ENCODE measurements around the gene PTPN11.
"Not testable (repeated sequence)": the region's sequence is repeated elsewhere in the genome, so short reads cannot be mapped to it uniquely, and the experiment has no call there.

PTPN11 gene

DNA sequence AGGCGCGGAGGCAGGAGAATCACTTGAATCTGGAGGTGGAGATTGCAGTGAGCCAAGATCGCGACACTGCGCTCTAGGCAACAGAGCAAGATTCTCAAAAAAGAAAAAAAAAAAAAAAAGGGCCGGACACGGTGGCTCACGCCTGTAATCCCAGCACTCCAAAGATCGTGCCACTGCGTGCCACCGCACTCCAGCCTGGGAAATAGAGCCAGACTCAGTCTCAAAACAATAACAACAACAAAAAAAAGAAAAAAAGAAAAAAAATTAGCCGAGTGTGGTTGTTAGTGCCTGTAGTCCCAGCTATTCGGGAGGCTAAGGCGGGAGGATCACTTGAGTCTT lies 8.9 kb upstream of the PTPN11 start:
- FAIRE-seq = no peak

DNA sequence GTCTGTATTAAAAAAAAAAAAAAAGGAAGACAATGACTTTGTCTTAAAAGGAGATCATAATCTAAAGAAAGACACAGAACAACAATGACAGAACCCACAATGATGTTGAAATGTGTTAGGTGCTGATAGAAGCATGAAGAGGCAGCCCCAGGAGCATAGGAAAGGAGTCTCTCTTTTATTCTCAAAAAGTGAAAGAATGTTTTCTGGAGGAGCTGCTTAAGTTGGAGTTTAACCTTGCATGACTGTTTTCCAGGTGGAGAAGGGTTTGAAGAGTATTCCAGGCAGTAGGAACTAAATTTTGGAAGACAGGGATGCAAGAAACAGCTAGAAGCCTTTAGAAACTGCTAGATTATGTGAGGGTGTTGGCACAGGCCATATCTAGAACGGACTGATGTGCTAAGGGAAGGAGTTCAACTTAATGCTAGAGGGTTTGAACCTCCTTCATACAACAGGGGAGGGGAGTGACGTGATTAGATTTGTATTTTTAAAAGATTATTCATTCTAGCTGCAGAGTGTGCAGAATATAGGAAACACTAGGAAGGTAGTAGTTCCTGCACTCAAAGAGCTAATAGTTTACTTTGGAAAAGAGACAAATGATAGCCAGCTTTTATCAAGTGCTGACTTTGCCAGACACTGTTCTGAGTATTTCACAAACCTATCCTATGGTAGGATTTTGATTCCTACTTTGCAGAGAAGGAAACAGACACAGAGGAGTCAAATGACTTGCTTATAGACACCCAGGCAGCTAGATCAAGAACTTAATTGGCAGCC lies 4.7 kb upstream of the PTPN11 start:
- FAIRE-seq = no peak

DNA sequence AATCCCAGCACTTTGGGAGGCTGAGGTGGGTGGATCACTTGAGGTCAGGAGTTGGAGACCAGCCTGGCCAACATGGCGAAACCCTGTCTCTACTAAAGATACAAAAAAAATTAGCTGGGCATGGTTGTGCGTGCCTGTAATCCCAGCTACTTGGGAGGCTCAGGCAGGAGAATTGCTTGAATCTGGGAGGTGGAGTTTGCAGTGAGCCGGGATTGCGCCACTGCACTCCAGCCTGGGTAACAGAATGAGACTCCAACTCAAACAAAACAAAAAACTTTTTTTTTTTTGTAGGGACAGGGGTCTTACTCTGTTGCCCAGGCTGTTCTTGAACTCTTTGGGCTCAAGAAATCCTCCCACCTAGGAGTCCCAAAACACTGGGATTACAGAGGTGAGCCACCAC lies 3.3 kb upstream of the PTPN11 start:
- FAIRE-seq = not testable (repeated sequence)

DNA sequence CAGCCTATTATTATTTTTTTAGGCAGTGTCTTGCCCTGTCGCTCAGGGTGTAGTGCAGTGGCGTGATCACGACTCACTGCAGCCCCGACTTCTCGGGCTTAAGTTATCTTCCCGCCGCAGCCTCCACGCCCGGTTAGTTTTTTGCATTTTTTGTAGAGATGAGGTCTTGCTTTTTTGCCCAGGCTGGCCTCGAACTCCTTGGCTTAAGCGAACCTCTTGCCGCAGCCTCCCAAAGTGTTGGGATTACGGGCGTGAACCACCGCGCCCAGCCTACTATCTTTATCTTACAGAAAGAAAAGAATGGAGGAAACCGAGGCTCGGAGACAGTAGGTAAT lies 507 bp upstream of the PTPN11 start:
- no peak for FAIRE-seq

DNA sequence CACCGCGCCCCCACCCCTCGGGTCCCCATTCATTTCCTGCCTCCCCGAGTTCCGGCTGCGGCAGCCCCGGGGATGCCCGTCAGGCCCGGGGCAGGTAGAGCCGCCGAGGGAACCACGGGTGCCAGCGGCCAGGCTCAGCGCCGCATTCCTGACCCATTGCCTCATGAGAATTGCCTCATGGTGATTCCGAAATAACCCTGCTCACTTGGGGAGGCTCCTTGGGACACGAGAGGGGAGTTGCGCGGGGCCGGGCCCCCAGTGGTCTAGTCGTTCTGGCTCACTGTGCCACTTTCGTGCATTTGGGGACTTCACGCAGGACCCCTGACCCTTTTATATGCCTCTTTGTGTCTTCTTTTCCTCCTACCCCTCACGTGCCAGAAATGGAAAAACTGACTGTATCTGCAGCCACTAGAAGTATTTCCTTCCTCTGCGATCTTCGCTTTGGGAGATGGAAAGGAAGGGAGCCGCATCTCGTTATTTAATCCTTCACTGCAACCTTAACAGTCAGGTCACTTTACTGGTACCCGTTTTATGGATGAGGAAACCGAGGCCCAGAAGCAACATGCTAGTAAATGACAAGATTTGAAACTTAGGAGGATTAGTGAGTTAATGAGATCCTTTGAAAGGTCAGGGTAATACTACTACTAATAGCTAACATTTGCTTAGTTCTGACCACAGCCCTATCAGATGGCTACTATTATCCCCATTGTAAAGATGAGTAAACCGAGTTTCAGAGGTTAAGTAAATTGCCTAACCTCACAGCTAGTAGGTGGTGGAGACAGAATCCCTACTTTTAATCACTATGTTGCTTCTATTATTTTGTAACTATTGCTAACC lies 768 bp downstream of the PTPN11 start:
- FAIRE-seq = no peak

DNA sequence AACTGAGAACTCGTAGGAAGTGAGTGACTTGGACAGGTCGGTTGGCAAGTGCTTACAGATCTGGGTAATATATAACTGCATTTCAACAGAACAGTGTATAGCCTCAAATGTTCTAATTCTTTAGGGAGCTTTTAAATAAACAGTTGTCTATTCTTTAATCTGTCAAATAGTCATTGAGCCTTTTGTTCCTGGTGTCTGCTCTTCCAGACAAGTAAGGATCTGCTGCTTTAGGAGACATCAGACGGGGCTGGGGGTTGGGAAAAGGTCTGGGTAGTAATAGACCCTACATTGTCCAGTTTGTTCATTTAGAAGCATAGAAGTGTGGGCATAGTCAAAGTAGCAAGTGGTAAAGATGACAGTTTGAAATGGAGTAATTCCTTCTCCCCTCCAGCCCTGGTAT lies 2.0 kb downstream of the PTPN11 start:
- FAIRE-seq = no peak

DNA sequence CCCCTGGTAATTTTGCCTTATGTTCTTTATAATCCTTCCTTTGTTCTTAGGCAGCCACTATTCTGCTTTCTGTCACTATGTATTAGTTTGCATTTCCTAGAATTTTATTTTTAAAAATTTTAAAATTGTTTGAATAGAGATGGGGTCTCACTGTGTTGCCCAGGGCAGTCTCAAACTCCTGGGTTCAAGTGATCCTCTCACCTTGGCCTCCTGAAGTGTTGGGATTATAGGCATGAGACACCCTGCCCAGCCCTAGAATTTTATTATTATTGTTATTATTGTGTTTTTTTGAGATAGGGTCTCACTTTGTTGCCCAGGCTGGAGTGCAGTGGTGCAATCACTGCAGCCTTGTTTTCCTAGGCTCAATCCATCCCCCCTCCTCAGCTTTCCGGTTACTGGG lies 2.6 kb downstream of the PTPN11 start:
- no peak for FAIRE-seq

DNA sequence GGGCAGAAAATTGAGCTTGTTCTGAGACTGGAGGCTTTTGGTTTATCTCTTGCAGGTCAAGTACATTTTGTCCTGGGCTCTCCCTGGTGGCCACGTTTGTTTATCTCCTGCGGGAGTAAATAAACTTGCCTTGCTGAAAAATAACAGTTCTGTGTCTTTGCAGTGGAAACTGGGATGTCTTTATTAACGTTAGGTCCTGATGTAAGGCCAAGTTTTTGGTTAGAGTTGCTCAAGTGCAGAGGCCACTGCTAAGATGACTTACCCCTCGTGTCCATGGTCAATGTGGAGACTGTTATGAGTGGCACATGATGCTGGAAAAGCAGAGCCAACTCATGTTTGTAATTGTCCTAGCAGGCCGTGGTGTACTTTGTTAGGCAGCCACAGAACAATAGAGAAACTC lies 3.8 kb downstream of the PTPN11 start:
- no peak for FAIRE-seq

DNA sequence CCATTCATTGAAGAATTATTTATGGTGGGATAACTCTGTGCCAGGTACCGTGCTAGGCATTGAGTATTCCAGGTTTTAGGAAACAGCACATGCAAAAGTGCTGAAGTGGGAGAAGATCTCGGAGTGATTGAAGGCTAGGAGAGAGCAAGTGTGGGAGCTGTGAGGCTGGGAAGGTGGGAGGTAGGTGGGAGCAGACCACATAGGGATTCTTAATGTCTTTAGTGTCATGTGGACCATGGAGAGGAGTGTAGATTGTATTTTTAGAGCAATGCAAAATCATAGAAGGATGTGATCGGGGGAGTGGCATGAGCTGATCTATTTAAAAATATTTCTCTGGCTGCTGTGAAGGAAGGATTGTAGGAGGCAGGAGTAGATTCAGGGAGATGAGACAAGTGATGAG lies 5.4 kb downstream of the PTPN11 start:
- FAIRE-seq = no peak

DNA sequence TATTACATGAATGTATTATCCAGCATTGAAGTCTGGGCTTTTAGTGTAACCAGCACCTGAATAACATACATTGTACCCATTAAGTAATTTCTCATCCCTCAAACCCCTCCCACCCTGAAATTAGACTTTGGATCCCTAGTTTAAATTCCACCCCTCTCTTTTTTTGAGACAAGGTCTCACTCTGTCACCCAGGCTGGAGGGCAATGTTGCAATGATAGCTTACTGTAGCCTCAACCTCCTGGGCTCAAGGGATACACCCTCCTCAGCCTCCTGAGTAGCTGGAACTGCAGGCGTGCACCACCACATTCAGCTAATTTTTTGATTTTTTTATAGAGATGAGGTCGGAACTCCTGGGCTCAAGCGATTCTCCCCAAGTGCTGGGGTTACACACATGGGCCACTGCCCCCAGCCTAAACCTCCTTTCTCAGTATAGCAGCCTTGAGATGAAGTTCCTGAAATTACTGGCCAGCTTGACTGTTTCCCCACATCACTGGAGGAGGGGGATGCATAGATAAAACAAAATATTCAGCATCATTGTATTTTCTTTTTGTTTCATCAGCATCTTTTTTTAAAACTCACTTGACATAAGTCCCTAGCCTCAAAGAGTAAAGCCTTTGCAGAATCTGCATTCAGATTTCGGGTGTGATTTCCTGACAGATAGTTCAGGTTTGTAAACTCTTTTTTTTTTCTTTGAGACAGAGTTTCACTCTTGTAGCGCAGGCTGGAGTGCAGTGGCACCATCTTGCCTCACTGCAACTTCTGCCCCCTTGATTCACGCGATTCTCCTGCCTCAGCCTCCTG lies 7.0 kb downstream of the PTPN11 start:
- FAIRE-seq = no peak

DNA sequence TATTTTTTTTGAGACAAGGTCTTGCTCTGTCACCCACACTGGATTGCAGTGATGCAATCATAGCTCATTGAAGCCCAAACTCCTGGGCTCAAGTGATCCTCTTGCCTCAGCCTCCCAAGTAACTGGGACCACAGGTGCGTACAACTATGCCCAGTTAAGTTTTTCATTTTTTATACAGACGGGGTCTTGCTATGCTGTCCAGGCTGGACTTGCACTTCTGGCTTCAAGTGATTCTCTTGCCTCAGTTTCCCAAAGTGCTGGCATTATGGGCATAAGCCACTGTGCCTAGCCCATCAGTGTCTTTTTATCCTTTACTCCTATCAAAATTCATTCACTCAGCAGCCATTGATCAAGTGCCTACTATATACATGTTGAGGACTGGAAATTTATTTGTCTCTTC lies 9.0 kb downstream of the PTPN11 start:
- FAIRE-seq = no peak

DNA sequence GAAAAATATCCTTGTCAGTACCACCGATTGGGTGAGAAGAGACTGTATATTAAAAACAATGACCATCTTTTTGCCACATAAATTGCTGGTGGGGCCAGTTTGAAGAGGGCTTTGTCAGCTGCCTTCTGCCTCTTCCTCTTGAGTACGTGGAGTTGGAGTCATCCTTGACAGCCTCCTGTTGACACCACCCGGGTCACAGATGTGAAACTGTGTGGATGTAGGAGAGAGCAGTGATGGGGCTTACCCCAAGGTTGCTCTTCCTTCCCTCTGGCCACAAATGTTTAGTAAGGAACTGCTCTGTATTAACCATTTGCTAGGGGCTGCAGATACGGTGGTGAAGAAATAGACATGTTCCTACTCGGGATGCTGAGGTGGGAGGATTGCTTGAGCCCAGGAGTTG lies 12.2 kb downstream of the PTPN11 start:
- FAIRE-seq = no peak

DNA sequence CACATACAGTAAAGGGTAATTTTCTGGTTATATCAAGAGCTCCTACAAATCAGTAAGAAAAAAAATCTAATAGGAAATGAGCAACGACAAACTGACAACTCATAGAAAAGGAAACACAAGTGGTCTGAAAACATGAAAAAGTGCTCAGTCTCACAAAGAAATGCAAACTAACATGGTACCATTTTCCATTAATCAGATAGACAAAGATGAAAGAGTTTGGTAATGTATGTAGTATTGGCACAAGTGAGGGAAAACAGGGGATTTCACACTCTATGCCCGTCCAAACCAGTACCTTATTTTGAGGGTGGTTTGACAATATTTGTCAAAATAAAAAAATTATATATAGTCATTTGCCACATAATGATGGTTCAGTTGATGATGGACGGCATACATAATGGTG lies 13.2 kb downstream of the PTPN11 start:
- no peak for FAIRE-seq

DNA sequence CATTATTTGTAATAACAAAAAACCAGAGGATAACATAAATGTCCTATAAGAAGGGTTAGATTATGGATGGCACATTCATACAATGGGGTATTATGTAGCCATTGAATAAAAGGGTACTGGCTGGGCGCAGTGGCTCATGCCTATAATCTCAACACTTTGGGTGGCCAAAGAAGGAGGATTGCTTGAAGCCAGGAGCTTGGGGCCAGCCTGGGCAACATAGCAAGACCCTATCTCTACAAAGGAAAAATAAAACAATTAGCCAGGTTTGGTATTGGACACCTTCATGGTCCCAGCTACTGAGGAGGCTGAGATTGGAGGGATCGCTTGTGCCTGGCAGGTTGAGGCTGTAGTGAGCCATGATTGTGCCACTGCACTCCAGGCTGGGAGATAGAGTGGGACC lies 14.8 kb downstream of the PTPN11 start:
- FAIRE-seq = no peak

DNA sequence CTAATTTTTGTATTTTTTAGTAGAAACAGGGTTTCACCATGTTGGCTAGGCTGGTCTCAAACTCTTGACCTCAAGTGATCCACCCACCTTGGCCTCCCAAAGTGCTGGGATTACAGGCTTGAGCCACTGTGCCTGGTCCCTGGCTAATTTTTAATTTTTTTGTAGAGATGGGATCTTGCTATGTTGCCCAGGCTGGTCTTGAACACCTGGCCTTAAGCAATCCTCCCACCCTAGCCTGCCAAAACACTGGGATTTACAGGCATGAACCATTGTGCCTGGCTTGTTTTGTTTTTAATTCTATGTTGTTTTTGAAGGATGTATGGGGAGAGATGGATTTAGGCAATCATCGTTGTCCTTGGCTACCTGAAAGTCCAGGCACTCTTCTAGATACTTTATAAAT lies 19.9 kb downstream of the PTPN11 start:
- not testable (repeated sequence) for FAIRE-seq

DNA sequence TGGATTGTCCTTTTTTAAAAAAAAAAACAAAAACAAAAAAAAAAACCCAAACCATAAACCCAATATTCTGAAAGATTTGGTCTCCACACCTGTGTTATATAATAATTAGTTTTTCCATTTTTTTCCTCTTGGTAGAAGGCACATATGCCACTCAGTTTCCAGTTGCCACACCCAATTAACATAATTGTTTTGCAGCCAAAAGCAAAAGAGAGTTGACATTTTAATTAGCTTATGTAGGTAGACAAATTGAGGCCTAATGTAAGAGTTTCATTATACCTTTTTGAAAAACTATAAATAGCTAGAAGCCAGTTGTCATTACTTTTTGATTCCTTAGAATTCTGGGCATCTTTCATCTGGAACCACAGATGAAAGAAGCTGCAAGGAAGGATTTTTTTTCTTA lies 21.0 kb downstream of the PTPN11 start:
- FAIRE-seq = no peak

DNA sequence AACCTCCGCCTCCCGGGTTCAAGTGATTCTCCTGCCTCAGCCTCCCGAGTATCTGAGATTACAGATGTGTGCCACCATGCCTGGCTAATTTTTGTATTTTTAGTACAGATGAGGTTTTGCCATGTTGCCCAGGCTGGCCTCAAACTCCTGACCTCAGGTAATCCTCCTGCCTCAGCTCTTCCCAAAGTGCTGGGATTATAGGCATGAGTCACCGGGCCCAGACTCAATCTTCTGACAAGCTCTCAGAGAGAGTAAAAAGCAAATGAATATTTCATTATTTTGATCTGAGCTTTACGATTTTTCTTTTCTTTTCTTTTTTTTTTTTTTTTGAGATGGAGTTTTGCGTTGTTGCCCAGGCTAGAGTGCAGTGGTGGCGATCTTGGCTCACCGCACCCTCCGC lies 21.9 kb downstream of the PTPN11 start:
- FAIRE-seq = not testable (repeated sequence)

DNA sequence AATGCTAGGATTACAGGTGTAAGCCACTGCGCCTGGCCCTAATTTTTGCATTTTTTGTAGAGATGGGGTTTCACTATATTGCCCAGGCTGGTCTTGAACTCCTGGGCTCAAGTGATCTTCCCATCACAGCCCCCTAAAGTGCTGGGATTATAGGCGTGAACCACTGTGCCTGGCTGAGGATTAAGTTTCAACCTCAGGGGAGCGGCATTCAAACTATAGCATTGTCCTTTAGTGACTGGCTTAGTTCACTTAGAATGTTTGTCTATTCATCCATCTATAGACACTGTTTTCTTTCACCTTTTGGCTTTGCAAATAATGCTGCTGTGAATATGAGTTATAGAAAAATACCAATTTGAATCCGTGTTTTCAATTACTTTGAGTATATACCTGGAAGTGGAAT lies 25.2 kb downstream of the PTPN11 start:
- no peak for FAIRE-seq

DNA sequence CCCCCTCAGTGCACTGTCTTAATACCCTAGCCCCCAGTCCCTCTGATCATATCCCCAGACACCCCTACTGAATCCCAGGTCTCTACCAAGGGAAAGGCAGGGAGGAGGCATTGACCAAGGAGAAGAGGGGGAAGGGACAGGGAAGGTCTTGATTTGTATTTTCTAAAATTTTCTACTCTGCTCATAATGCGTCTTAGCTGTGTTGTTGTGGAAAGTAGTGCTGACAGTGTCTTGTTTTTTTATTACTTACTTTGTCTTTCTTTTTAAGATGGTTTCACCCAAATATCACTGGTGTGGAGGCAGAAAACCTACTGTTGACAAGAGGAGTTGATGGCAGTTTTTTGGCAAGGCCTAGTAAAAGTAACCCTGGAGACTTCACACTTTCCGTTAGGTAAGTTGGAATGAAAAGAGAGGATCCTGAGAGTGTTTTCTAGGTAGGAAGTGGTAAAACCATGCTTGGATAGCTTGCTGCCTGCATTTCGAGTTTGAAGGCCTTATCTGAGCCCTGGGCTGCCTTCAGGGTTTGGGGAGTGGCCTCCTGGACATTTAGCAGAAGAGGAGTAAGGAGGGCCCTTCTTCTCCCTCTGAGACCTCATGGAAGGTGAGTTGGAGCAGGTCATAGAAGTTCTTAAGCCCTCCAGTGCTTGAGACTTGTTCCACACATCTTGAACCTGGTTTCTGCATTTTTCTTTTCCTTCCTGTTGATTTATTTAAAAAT lies 27.4 kb downstream of the PTPN11 start:
- no peak for FAIRE-seq

DNA sequence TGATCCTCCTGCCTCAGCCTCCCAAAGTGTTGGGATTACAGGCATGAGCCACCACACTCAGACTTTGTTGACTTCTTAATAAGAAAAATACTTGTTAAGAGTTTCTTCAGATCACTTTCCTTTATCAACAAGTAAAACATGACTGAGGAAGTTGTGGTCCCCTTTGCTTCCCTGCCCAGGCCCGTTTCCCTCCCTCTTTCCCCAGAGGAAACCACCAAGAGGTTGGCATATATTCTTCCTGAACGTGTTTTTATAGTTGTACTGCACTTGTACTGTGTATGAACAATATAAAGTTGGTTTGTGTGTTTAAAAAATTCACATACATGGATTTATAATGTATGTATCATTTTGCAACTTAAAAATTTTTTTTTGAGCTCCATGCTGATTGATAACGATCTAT lies 28.4 kb downstream of the PTPN11 start:
- FAIRE-seq = no peak

DNA sequence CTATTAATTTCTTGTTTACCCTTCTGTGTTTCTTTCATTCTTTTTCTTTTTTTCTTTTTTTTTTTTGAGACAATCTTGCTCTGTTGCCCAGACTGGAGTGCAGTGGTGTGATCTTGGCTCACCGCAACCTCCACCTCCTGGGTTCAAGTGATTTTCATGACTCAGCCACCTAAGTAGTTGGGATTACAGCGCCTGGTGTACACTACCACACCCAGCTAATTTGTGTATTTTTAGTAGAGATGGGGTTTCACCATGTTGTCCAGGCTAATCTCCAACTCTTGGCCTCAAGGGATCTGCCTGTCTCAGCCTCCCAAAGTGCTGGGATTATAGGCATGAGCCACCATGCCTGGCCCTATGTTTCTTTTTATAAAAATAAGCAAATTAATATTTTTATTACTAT lies 29.4 kb downstream of the PTPN11 start:
- not testable (repeated sequence) for FAIRE-seq

DNA sequence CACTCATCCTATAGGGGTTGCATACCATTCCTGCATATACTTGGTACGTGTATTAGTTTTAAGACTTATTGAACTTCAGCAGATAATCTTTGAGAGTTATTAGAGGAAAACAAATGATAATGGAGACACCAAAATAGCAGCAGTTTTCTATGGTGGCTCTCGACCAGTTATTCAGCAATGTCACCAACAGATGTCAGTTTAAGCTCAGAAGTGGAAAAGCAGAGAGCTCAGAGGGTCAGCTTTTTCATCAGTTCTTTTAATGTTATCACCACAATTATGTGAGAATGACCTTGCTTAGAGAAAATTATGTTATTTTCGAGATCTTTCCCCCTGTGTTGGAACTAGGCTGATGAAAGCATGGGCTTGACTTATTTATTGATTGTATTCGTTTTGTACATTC lies 32.0 kb downstream of the PTPN11 start:
- no peak for FAIRE-seq

DNA sequence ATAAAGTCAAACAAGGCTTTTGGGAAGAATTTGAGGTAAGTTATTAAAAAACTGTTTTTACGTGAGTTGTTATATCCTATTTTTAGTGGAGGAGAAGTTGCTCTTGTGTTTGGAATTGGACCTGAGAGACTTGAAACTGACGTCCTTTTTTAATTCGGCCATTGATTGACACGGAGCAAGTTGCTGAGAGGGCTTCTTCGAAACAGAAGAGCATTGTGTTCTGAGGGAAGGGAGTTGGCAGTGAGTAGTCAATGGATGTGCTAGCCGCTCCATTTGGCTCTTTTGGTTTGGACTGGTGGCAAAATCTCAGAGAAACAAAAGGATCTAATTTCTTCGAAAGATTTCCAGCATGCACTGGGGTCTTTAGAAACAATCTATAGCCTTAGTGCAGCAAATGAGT lies 37.3 kb downstream of the PTPN11 start:
- no peak for FAIRE-seq
